Measurements from ENCODE around the gene SLC26A4.

GRCh38 chr7:107744345-107744750 lies 83.7 kb downstream of the SLC26A4 start:
- no peak for TF ChIP-seq CSRNP3 (CRISPR knock-in tag; IDR thresholded peaks at IDR 0.05)
- TF ChIP-seq ISL1 (CRISPR knock-in tag; IDR thresholded peaks at IDR 0.05): no peak

Measured in SK-N-SH treated with all-trans-retinoic acid at 6 μM for 48 hours (cell line).